Stimulated activated CD8-positive, alpha-beta memory T cell treated with anti-CD3 and anti-CD28 coated beads, Interleukin-7, amount 100 ng/mL, for 48 hours (primary cell): ENCODE results near the gene TBXAS1.

Experiments
- DNase-seq, 2 donors: peaks; one replicate each; pipeline ENCODE4 v3.0.0-alpha.2; 2020; ENCODE audit warnings: low read depth in 1 of 2; ENCODE audit errors: extremely low read depth in 1 of 2

TBXAS1 gene

GRCh38 chr7:140036224-140036962, 207.3 kb downstream of the TBXAS1 start:
- DNase-seq: no peak

GRCh38 chr7:140039066-140039465, 210.0 kb downstream of the TBXAS1 start:
- DNase-seq: no peak

- DNase-seq: no peak
Observed at GRCh38 chr7:140039896-140040295, 210.8 kb downstream of the TBXAS1 start.

- no peak for DNase-seq
Observed at GRCh38 chr7:140041659-140042385, 212.8 kb downstream of the TBXAS1 start.

- no peak for DNase-seq
Observed at GRCh38 chr7:140042386-140042670, 213.3 kb downstream of the TBXAS1 start.

- DNase-seq: no peak
Observed at GRCh38 chr7:140044251-140044650, 215.2 kb downstream of the TBXAS1 start.

GRCh38 chr7:140045697-140046096, 216.6 kb downstream of the TBXAS1 start:
- DNase-seq: no peak

- DNase-seq: no peak
Observed at GRCh38 chr7:140047197-140047596, 218.1 kb downstream of the TBXAS1 start.

GRCh38 chr7:140048138-140048537, 219.1 kb downstream of the TBXAS1 start:
- DNase-seq: no peak

- no peak for DNase-seq
Observed at GRCh38 chr7:140048989-140049338, 219.9 kb downstream of the TBXAS1 start.

- DNase-seq: no peak
Observed at GRCh38 chr7:140049339-140050024, 220.4 kb downstream of the TBXAS1 start.

GRCh38 chr7:140050100-140050499, 221.0 kb downstream of the TBXAS1 start:
- no peak for DNase-seq

GRCh38 chr7:140051820-140052219, 222.8 kb downstream of the TBXAS1 start:
- no peak for DNase-seq

GRCh38 chr7:140053812-140054539, 224.9 kb downstream of the TBXAS1 start:
- DNase-seq: no peak

GRCh38 chr7:140054751-140055150, 225.7 kb downstream of the TBXAS1 start:
- no peak for DNase-seq

- DNase-seq: no peak
Observed at GRCh38 chr7:140055833-140056232, 226.8 kb downstream of the TBXAS1 start.

GRCh38 chr7:140056431-140057142, 227.5 kb downstream of the TBXAS1 start:
- no peak for DNase-seq

GRCh38 chr7:140057143-140057535, 228.1 kb downstream of the TBXAS1 start:
- no peak for DNase-seq

- no peak for DNase-seq
Observed at GRCh38 chr7:140058517-140058916, 229.5 kb downstream of the TBXAS1 start.

GRCh38 chr7:140059273-140060242, 230.5 kb downstream of the TBXAS1 start:
- no peak for DNase-seq
